Body of pancreas (tissue), 4 donors: ENCODE measurements around the gene UBR4. TPM values are rescaled to one million over a fixed set of nuclear protein-coding genes. Genes with fewer than 3 reads are reported as not detected.

ENCODE experiments used
- ATAC-seq: fragments of 150-250 bp; one replicate; pipeline ENCODE4 v1.9.1; 2016
- DNase-seq, 4 donors: peaks; one replicate each; pipeline ENCODE4 v3.0.0-alpha.2; 2019
- H3K27ac ChIP-seq, 4 donors: fragments of 200-600 bp; sonication (generic); 1 replicate in 3 of 4; 2 replicates in 1 of 4; pipeline versions ENCODE4 v1.5.1 to v1.6.1; 2016 to 2019; ENCODE audit warnings: mild to moderate bottlenecking in 1 of 4, mixed read lengths in 1 of 4, moderate library complexity in 1 of 4
- H3K27me3 ChIP-seq, 2 donors: fragments of 200-600 bp; sonication (generic); one replicate each; pipeline ENCODE4 v1.6.0; 2016; ENCODE audit warnings: mild to moderate bottlenecking in 1 of 2
- H3K36me3 ChIP-seq, 2 donors: fragments of 200-600 bp; sonication (generic); replicated peaks in 1 of 2; 2 replicates each; pipeline ENCODE4 v1.5.1; 2016; ENCODE audit warnings: low read depth in 2 of 2; ENCODE audit not compliant: insufficient read depth in 1 of 2
- H3K4me1 ChIP-seq: fragments of 200-600 bp; sonication (generic); one replicate; pipeline ENCODE4 v1.6.0; 2016
- H3K4me3 ChIP-seq, 2 donors: fragments of 200-600 bp; sonication (generic); 1 replicate in 1 of 2; 2 replicates in 1 of 2; pipeline ENCODE4 v1.5.1; 2016 to 2019
- H3K9me3 ChIP-seq, 3 donors: fragments of 200-600 bp; sonication (generic); 1 replicate in 2 of 3; 2 replicates in 1 of 3; pipeline ENCODE4 v1.5.1; 2016
- CTCF ChIP-seq, 7 experiments: fragments of 450-650 bp in 4 of 7; fragments of 200-600 bp in 3 of 7; sonication (generic) in 3 of 7; IDR thresholded peaks; one replicate each; pipeline ENCODE4 v1.5.1; 2016 to 2019; ENCODE audit warnings: antibody characterized with exemption in 7 of 7
- POLR2A ChIP-seq, 3 donors: fragments of 450-650 bp; IDR thresholded peaks; one replicate each; pipeline ENCODE4 v1.6.1; 2016; ENCODE audit warnings: antibody characterized with exemption in 3 of 3, mild to moderate bottlenecking in 2 of 3
- WGBS, 2 donors: methylation state at CpG; one replicate each; pipeline ENCODE4 v1.1.5; 2017; 5-methylcytosine and 5-hydroxymethylcytosine counted together
- intact Hi-C: fragments of 100-400 bp; cut with DNase I; formaldehyde crosslinking; loops from one replicate; pipeline ENCODE4 v1.15.1; 2023
- total RNA-seq, 2 donors: library from RNA; depleted of rRNA; stranded (reverse); fragments of >200 nt; gene quantifications; one replicate each; pipeline ENCODE4 v1.1.0, GENCODE V29; 2016

UBR4 gene
- total RNA-seq, 2 donors from 2014 or later: 84.4 to 87.4 TPM

- TF ChIP-seq CTCF (IDR thresholded peaks at IDR 0.05): no peak
- no peak for TF ChIP-seq POLR2A (IDR thresholded peaks at IDR 0.05)
- ATAC-seq: no peak
- Histone ChIP-seq H3K27ac (no peak overlapping the region), H3K4me3 (no peak overlapping the region), H3K27me3 (no peaks in the 10 kb centered on the region), H3K36me3 (no peaks in the 10 kb centered on the region), H3K4me1 (peaks cover 9% of the 10 kb centered on the region), H3K9me3 (no peaks in the 10 kb centered on the region)
- DNase-seq: no peak
- intact Hi-C loops: no loop called here
- 91 to 93% methylated on average over 8 of the region's 8 CpGs for WGBS, 2 donors
These were observed 176.6 kb downstream of the UBR4 start for GRCh38 chr1:19033515-19033839.

GRCh38 chr1:19032701-19033514 lies 177.2 kb downstream of the UBR4 start:
- ATAC-seq: no peak

GRCh38 chr1:19032413-19032695 lies 177.7 kb downstream of the UBR4 start:
- intact Hi-C loops: no loop called here
- peaks cover under 1% of the 10 kb centered on the region for H3K4me1 ChIP-seq
- no peak overlapping the region for H3K4me3 ChIP-seq
- 67 to 90% methylated on average over 1 to 5 of the region's 5 CpGs for WGBS, 2 donors
- TF ChIP-seq POLR2A (IDR thresholded peaks at IDR 0.05) (no peak), CTCF (IDR thresholded peaks at IDR 0.05) (no peak)
- DNase-seq (no peak), ATAC-seq (no peak)
- H3K27me3 ChIP-seq: no peaks in the 10 kb centered on the region
- no peak overlapping the region for H3K27ac ChIP-seq
- H3K36me3 ChIP-seq: no peaks in the 10 kb centered on the region
- no peaks in the 10 kb centered on the region for H3K9me3 ChIP-seq

More at GRCh38 chr1:19032701-19033514, 177.2 kb downstream of the UBR4 start:
- DNase-seq: no peak
- 84 to 85% methylated on average over 18 to 19 of the region's 20 CpGs for WGBS, 2 donors
- no peak overlapping the region for H3K27ac ChIP-seq
- TF ChIP-seq CTCF (IDR thresholded peaks at IDR 0.05): no peak
- no peak for TF ChIP-seq POLR2A (IDR thresholded peaks at IDR 0.05)
- H3K9me3 ChIP-seq: no peaks in the 10 kb centered on the region
- H3K27me3 ChIP-seq: no peaks in the 10 kb centered on the region
- H3K4me1 ChIP-seq: peaks cover 6% of the 10 kb centered on the region
- H3K36me3 ChIP-seq: no peaks in the 10 kb centered on the region
- H3K4me3 ChIP-seq: no peak overlapping the region
- intact Hi-C loops: no loop called here

GRCh38 chr1:19029191-19030085 lies 180.6 kb downstream of the UBR4 start:
- Histone ChIP-seq H3K4me3 (no peak overlapping the region), H3K9me3 (no peaks in the 10 kb centered on the region), H3K27ac (no peak overlapping the region), H3K4me1 (no peaks in the 10 kb centered on the region), H3K27me3 (no peaks in the 10 kb centered on the region), H3K36me3 (no peaks in the 10 kb centered on the region)
- TF ChIP-seq POLR2A (IDR thresholded peaks at IDR 0.05): no peak
- TF ChIP-seq CTCF (IDR thresholded peaks at IDR 0.05): no peak
- intact Hi-C loops: no loop called here
- peak in 1 of 4 donors; percentile 15 for DNase-seq
- 65 to 81% methylated on average over 17 to 21 of the region's 21 CpGs for WGBS, 2 donors
- peak; percentile 50 for ATAC-seq
